ENCODE data around the gene RNF19B.

DNA sequence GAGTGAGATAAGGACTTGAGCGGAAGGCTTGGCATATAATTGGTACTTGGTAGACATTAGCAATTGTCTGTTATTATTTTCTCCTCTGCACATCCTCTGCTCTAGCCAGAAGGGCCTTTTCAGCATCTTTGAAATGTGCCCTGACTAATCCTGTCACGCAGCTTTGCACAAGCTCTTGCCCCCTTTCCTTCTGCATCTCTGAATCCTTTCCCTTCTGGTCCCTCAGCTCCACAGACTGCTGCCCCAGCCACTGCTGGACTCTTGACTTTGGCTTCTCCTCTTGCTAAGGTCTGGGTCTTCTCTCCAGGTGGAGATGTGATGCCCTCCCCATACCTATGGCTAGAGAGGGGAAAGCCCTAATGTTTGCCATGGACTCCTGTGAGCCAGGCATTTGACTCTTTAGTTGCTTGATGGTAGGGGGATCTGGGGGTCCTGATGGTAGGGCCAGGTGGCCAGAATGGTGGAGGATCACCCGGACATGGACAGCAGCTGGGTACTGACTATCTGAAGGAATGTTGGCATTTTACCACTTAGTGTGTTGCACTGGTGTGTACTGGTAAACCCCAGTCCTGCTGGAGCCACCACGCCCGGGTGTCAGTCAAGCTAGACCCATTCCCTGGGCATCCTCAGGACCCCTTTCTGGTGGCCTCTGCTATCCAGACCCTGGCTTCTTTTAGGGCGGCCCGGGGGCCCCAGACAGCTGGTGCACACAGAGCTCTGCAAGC, 73.9 kb downstream of the RNF19B start:
- TF ChIP-seq, protein P1, sequence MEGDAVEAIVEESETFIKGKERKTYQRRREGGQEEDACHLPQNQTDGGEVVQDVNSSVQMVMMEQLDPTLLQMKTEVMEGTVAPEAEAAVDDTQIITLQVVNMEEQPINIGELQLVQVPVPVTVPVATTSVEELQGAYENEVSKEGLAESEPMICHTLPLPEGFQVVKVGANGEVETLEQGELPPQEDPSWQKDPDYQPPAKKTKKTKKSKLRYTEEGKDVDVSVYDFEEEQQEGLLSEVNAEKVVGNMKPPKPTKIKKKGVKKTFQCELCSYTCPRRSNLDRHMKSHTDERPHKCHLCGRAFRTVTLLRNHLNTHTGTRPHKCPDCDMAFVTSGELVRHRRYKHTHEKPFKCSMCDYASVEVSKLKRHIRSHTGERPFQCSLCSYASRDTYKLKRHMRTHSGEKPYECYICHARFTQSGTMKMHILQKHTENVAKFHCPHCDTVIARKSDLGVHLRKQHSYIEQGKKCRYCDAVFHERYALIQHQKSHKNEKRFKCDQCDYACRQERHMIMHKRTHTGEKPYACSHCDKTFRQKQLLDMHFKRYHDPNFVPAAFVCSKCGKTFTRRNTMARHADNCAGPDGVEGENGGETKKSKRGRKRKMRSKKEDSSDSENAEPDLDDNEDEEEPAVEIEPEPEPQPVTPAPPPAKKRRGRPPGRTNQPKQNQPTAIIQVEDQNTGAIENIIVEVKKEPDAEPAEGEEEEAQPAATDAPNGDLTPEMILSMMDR (IDR thresholded peaks at IDR 0.05; ENCODE audit: insufficient read depth, low read length): no peak
- TF ChIP-seq POLR2AphosphoS5 (IDR thresholded peaks at IDR 0.05; ENCODE audit: low read depth) (no peak), SPI1 (IDR thresholded peaks at IDR 0.05; ENCODE audit: borderline replicate concordance, low read depth) (no peak)

All from HL-60 (cell line).